ENCODE measurements around the gene NTRK3.
A peak's percentile ranks its signal among the peaks of the same experiment; 100 is the strongest.

Gene NTRK3

GRCh38 chr15:88256279-88257230, at the start of gene NTRK3:
TSS of gene NTRK3 (minus strand) at chr15:88256739. CDS start at chr15:88256153, 586 bp downstream.
- DNase-seq (ENCODE audit: low spot score), result no peak

DNA sequence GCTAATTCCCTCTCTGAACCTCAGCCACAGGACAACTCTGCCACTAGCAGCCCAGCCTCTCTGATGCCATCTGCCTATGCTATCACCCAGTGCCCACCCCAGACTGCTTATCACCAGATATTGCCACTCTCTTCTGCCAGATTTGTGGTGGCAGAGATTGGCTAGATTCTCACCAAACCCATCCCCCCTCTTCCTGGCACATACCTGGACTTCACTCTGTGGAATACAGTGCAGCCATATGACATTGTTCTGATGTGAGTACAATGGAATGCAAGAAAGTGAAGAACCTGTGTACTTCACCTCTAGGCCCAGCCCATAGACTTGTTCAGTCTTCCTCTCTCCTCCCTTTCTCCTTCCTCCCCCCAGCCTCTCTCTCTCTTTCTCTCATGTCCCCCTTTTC, 46.9 kb upstream of the NTRK3 start:
- DNase-seq (ENCODE audit: low spot score), result no peak

GRCh38 chr15:88302373-88302772, 45.8 kb upstream of the NTRK3 start:
- no peak for DNase-seq (ENCODE audit: low spot score)

- DNase-seq (ENCODE audit: low spot score), result no peak
These were observed 44.8 kb upstream of the NTRK3 start for GRCh38 chr15:88301311-88301710.

DNA sequence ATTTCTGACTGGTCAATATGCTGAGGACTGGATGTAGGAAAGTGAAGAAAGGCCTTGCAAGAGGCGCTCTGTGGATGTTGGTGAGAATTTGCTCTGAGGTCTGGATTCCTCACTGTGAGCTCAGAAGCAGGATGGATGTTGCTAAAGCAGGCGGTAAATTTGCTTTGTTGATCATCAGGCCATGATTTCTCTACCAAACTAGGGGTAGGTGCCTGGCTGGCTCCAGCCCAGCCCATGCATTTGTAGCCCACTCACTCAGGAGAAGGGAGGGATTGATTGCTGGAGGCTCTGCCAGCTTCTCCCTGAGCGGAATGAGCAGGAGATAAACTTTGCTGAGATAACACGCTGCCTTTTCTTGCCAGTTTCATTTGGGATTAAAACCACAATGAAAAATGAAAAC, 44.3 kb upstream of the NTRK3 start:
- DNase-seq (ENCODE audit: low spot score), result no peak

- DNase-seq (ENCODE audit: low spot score), result no peak
These were observed 43.5 kb upstream of the NTRK3 start for GRCh38 chr15:88300089-88300488.

- DNase-seq (ENCODE audit: low spot score), result no peak
These were observed 43.0 kb upstream of the NTRK3 start for GRCh38 chr15:88299497-88299896.

DNA sequence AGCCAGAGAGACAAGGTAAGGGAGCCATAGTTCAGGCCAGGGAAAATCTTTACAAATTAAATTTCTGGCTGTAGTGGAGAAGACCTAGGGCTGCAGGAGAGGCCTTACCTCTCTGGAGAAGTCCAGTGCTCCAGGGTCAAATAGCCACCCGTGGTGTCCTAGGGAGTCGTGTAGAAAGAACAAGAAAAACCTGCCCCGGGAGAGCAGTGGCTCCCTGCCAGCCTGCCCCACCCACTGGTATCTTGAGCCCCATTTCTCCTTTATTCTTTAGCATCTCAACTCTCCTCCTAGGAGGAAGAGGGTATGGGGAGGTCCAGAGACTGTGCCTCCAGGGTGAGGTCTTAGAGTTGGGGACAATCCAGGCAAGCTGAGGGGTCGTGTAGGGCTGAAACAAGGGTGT, 32.1 kb upstream of the NTRK3 start:
- no peak for DNase-seq (ENCODE audit: low spot score)

DNA sequence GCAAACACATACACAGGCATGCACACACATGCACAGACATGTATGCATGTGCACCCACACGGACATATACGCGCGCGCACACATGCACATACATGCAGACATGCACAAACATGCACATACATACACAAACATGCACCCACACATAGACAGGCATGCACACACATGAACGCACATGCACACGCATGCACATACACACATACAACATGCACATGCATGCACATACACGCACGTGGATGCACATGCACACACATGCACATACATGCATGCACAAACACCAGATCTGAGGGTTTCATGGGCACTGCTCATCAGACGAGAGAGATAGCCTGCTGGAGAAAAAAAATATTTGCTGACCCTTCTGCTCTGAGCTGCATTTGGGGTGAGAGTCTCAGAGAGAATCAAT, 31.7 kb upstream of the NTRK3 start:
- no peak for DNase-seq (ENCODE audit: low spot score)

- DNase-seq (ENCODE audit: low spot score), result no peak
These were observed 27.9 kb upstream of the NTRK3 start for GRCh38 chr15:88284318-88284998.

DNA sequence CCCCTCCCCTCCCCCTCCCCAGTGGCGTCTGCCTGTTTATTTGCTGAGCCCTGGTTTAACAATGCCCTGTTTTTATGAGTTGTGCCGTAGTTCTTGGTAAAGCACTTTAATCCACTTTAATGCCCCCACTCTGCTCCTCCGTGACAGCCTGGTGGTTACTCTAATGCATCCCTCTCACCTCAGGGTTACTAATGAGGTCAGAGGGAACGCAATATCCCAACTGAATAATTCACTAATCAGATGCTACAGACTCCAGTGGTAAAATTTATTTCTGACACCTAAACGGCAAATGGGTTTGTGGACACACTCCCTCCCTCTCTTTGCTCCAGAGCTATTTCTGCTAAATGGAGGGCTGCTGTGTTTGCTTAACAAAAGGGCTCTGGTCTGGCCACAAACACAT, 26.1 kb upstream of the NTRK3 start:
- DNase-seq (ENCODE audit: low spot score), result no peak

DNA sequence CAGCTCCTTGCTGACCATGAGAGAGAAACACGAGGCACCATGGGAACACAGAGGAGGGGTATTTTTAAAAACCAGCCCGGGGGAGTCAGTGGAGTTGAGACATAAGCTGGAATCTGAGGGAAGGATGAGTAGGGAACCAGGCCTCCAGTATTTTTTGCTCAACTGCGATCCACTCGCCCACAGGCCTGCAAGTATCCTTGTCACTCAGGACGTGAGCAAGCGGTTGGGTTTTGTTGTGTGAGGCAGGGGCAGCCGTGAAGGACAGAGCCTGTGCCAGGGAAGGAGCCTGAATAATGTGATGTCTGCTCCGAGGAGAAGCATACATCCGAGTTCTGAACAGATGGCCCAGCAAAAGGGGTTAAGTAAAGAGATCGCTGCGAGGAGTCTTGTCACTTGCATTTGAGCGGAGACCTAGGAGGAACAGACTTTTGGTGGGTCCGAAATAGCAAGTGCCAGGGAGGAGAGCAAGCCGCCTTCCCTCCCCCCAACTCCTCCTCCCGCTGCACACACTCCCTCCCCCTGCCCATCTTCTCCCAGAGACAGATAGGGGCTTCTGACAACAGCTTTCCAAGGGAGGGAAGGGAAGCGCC, 20.4 kb upstream of the NTRK3 start:
- no peak for DNase-seq (ENCODE audit: low spot score)

- no peak for DNase-seq (ENCODE audit: low spot score)
These were observed 19.3 kb upstream of the NTRK3 start for GRCh38 chr15:88275804-88276203.

DNA sequence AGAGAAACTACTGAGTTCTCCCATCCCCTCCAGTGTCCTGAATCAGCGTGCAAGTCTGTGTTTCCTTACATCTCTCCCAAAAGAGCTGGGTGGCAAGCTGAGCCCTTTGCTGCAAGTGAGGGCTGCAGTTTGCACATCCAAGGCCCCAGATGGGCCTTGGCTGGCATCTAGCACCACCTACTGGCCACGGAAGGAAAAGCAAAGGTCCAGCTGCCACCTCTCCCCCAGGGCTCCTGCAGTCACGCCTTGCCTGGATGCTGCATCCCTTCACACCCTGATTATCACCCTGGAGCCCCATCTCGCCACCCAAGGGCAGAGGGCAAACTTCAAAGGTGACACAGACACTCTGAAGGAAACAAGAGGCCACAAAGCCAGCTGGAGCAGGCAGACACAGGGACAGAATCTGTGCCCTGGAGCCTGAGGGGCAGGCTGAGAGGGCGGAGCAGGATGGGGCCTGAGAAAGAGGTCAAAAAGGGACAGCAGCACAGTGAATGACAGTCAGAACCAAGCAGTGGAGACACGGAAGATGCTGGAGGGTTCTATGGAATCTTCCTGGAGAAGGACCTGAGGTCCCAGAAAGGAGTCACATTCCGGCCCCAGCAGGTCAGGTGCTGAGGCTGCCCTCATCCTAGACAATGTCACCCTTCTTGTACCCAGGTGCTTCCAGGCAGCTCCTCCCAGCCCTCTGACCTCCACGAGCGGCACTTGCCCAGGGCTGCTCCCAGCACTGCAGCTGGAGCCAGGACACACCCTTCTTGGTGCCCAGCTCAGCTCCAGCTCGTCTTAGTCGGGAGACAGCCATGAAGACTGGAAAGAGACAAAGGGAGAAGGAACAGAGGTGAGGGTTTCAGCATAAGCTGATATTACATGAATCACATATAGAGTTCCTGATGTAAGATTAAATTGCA, 18.3 kb upstream of the NTRK3 start:
- peak; percentile 87 for DNase-seq (ENCODE audit: low spot score)

GRCh38 chr15:88272421-88272820, 15.9 kb upstream of the NTRK3 start:
- DNase-seq (ENCODE audit: low spot score), result no peak

GRCh38 chr15:88269356-88270062, 13.0 kb upstream of the NTRK3 start:
- no peak for DNase-seq (ENCODE audit: low spot score)

DNA sequence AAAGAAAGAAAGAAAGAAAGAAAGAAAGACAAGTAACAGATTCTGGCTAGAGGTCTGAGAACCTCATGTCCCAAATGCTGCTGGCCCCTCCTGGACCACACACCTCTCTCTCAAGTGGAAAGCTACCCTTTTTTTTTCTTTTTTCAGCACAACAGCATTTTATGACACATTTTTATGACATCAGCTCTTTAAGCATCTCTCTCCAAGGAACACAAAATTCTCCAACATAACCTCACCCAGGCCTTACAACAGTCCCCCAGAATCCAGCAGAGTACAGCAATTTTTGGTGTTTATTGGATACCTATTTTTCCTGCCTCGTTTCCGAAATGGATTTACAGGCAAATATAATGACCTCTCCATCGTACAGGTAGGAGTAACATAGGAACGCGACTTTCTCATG, 11.2 kb upstream of the NTRK3 start:
- no peak for DNase-seq (ENCODE audit: low spot score)

DNA sequence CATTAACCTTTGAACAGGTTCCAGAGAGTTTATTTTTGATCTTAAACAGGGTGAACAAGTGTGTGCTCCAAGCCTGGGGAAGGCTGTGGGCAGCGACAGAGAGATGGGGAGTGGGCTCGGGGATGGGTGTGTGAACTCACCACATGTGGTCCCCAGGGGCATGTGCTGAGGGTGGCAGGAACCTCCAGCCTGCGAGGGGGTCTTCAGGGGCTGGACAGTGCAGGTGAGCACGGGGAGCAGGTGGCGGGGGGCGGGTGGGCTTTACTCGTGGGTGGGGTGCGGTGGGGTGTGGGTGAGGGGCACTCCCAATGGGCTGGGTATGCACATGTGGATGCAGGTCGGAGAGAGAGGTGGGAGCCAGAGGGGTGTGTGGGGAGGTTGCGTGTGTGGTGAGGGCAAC, 9.6 kb upstream of the NTRK3 start:
- DNase-seq (ENCODE audit: low spot score), result no peak

DNA sequence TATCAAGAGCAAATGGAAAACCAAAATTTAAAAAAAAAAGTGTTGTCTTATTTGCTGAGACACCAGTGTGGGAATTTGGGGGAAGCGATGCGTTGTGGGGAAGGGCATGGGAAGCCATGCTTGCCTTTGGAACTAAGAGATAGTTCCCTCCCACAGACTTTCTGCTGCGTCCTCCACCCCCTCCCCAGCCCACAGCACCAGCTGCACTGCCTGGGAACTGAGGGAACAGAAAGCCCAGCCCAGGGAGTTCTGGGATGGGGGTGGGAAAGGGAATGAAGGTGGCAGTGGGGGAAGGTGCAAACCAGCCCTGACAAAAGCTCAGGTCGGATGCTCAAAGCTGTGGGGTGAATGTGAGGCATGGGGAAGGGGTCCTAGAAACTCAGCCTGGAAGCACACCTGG, 8.1 kb upstream of the NTRK3 start:
- no peak for DNase-seq (ENCODE audit: low spot score)

DNA sequence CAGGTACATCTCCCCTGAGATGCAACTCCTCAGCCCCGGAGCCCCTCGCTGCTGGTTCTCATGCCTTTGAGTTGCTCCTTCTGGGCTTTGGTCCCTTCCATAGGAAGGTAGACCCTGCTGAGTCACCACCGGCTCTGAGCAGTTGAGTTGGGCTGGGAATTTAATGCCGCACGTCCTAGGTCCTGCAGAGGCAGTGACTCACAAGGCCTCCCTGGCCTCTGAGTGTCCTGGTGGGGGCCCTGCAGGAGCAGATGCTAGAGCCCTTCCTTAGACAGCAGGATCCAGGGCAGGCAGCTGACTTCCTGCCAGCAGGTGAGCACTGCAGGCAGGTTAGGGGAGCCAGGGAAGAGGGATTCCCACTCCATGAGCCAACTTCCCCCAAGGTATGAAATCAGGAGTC, 5.5 kb upstream of the NTRK3 start:
- no peak for DNase-seq (ENCODE audit: low spot score)

- DNase-seq (ENCODE audit: low spot score), result no peak
These were observed 1.6 kb upstream of the NTRK3 start for GRCh38 chr15:88258093-88258641.
